Measurements from ENCODE around the gene LGMN.
"Not testable (repeated sequence)": the region's sequence is repeated elsewhere in the genome, so short reads cannot be mapped to it uniquely, and the experiment has no call there.

Gene LGMN

DNA sequence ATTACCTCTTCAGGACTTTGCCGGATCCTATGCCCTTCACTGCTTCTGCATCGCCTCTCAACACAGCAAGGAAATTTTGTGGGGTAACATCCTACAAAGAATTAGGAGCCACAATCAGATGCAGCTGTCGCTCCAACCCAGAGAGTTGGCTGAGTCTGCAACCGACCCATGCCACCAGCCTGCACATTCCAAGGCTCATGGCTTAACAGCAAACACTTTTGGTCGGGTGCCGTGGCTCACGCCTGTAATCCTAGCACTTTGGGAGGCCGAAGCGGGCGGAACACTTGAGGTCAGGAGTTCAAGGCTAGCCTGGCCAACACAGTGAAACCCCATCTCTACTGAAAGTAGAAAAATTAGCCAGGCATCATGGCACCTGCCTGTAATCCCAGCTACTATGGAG is 32.3 kb downstream of the LGMN start:
- Histone ChIP-seq H3K27ac (ENCODE audit: low read length) (no peak overlapping the region), H4K20me1 (ENCODE audit: insufficient read depth, low read length) (no peaks in the 10 kb centered on the region), H3K4me1 (ENCODE audit: insufficient read depth, low read length) (no peaks in the 10 kb centered on the region), H3K79me2 (ENCODE audit: insufficient read depth, low read length) (no peaks in the 10 kb centered on the region), H2AFZ (ENCODE audit: low read depth, low read length) (no peak overlapping the region), H3K36me3 (ENCODE audit: insufficient read depth, low read length) (peaks cover 3% of the 10 kb centered on the region), H3K9ac (ENCODE audit: low read depth, low read length) (no peak overlapping the region), H3K9me3 (ENCODE audit: insufficient read depth, low read length, severe bottlenecking) (no peaks in the 10 kb centered on the region), H3K4me2 (ENCODE audit: insufficient read depth, low read length) (no peak overlapping the region), H3K4me3 (ENCODE audit: low read depth in 1 of 2, low read length in 2 of 2) (no peak overlapping the region), H3K27me3 (ENCODE audit: insufficient read depth, low read length, poor library complexity) (no peaks in the 10 kb centered on the region)
- ATAC-seq (ENCODE audit: insufficient read depth, low read depth) (no peak), DNase-seq (no peak)
- TF ChIP-seq, protein P1, sequence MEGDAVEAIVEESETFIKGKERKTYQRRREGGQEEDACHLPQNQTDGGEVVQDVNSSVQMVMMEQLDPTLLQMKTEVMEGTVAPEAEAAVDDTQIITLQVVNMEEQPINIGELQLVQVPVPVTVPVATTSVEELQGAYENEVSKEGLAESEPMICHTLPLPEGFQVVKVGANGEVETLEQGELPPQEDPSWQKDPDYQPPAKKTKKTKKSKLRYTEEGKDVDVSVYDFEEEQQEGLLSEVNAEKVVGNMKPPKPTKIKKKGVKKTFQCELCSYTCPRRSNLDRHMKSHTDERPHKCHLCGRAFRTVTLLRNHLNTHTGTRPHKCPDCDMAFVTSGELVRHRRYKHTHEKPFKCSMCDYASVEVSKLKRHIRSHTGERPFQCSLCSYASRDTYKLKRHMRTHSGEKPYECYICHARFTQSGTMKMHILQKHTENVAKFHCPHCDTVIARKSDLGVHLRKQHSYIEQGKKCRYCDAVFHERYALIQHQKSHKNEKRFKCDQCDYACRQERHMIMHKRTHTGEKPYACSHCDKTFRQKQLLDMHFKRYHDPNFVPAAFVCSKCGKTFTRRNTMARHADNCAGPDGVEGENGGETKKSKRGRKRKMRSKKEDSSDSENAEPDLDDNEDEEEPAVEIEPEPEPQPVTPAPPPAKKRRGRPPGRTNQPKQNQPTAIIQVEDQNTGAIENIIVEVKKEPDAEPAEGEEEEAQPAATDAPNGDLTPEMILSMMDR (IDR thresholded peaks at IDR 0.05; ENCODE audit: borderline replicate concordance, extremely low read depth, low read length, poor library complexity, severe bottlenecking), result no peak
- no peak for TF ChIP-seq EZH2 (IDR thresholded peaks at IDR 0.05; ENCODE audit: borderline replicate concordance, low read depth, low read length, severe bottlenecking)

DNA sequence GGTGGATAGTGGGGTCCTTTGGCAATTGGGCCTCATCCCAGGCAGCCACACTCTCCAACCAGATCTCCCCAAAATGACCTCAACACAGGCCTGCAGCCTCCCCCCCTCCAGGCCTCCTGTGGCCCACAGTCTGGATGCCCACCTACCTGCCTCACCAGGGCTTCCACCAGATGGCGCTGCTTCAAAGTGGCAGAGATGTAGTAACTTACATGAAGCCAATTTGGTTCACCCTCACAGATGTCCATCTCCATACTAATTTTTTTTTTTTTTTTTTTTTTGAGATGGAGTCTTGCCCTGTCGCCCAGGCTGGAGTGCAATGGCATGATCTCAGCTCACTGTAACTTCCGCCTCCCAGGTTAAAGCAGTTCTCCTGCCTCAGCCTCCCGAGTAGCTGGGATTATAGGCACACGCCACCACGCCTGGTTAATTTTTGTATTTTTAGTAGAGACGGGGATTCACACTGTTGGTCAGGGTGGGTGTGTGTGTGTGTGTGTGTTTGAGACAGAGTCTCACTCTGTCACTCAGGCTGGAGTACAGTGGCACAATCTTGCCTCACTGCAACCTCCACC is 33.6 kb downstream of the LGMN start:
- H3K79me2 ChIP-seq (ENCODE audit: insufficient read depth, low read length); H3K4me2 ChIP-seq (ENCODE audit: insufficient read depth, low read length); H3K27ac ChIP-seq (ENCODE audit: low read length); H4K20me1 ChIP-seq (ENCODE audit: insufficient read depth, low read length); H3K27me3 ChIP-seq (ENCODE audit: insufficient read depth, low read length, poor library complexity); H3K4me1 ChIP-seq (ENCODE audit: insufficient read depth, low read length); H2AFZ ChIP-seq (ENCODE audit: low read depth, low read length); H3K9ac ChIP-seq (ENCODE audit: low read depth, low read length); H3K4me3 ChIP-seq (ENCODE audit: low read depth in 1 of 2, low read length in 2 of 2); H3K36me3 ChIP-seq (ENCODE audit: insufficient read depth, low read length); H3K9me3 ChIP-seq (ENCODE audit: insufficient read depth, low read length, severe bottlenecking): not testable (repeated sequence)
- DNase-seq, result peak; percentile 74
- peak; percentile 95 for ATAC-seq (ENCODE audit: insufficient read depth, low read depth)
- TF ChIP-seq, protein P1 (IDR thresholded peaks at IDR 0.05; ENCODE audit: borderline replicate concordance, extremely low read depth, low read length, poor library complexity, severe bottlenecking), result peak; percentile 84

DNA sequence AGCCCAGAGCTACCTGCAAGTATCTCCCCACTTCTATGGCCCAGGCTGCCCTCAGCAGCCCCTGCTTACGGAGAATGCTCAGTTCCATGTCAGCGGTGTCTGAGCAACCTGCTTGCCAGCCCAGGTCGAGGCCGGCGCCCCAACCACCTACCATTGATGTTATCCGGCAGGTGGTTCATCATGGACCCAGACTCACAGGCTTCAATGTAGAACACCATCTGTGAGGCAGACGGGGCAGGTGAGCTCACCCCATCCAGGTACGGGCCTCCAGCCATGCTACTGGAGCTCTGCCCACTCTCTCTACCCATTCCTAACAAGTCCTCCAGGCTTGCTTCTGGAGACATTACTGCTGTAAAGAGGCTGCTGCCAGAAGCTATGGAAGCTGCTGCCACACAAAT is 35.8 kb downstream of the LGMN start:
- Histone ChIP-seq H3K4me3 (ENCODE audit: low read depth in 1 of 2, low read length in 2 of 2) (no peak overlapping the region), H3K9ac (ENCODE audit: low read depth, low read length) (no peak overlapping the region), H4K20me1 (ENCODE audit: insufficient read depth, low read length) (no peaks in the 10 kb centered on the region), H3K27ac (ENCODE audit: low read length) (no peak overlapping the region), H2AFZ (ENCODE audit: low read depth, low read length) (no peak overlapping the region), H3K36me3 (ENCODE audit: insufficient read depth, low read length) (peaks cover 3% of the 10 kb centered on the region), H3K79me2 (ENCODE audit: insufficient read depth, low read length) (no peaks in the 10 kb centered on the region), H3K27me3 (ENCODE audit: insufficient read depth, low read length, poor library complexity) (no peaks in the 10 kb centered on the region), H3K4me1 (ENCODE audit: insufficient read depth, low read length) (no peaks in the 10 kb centered on the region), H3K4me2 (ENCODE audit: insufficient read depth, low read length) (no peak overlapping the region), H3K9me3 (ENCODE audit: insufficient read depth, low read length, severe bottlenecking) (no peaks in the 10 kb centered on the region)
- TF ChIP-seq EZH2 (IDR thresholded peaks at IDR 0.05; ENCODE audit: borderline replicate concordance, low read depth, low read length, severe bottlenecking), result no peak
- TF ChIP-seq, protein P1 (IDR thresholded peaks at IDR 0.05; ENCODE audit: borderline replicate concordance, extremely low read depth, low read length, poor library complexity, severe bottlenecking), result no peak
- no peak for DNase-seq
- no peak for ATAC-seq (ENCODE audit: insufficient read depth, low read depth)

All from DND-41 (cell line).